ENCODE data around the gene SNX21.
"Not testable (repeated sequence)": the region's sequence is repeated elsewhere in the genome, so short reads cannot be mapped to it uniquely, and the experiment has no call there.

SNX21 gene

GRCh38 chr20:45833030-45833882 is at the start of gene SNX21:
SNX21 (plus strand) TSS chr20:45833799; CDS start chr20:45833920, 121 bp downstream.
- peak; percentile 50 for DNase-seq

- DNase-seq: no peak
These were observed 45.2 kb upstream of the SNX21 start for GRCh38 chr20:45788351-45788750.

DNA sequence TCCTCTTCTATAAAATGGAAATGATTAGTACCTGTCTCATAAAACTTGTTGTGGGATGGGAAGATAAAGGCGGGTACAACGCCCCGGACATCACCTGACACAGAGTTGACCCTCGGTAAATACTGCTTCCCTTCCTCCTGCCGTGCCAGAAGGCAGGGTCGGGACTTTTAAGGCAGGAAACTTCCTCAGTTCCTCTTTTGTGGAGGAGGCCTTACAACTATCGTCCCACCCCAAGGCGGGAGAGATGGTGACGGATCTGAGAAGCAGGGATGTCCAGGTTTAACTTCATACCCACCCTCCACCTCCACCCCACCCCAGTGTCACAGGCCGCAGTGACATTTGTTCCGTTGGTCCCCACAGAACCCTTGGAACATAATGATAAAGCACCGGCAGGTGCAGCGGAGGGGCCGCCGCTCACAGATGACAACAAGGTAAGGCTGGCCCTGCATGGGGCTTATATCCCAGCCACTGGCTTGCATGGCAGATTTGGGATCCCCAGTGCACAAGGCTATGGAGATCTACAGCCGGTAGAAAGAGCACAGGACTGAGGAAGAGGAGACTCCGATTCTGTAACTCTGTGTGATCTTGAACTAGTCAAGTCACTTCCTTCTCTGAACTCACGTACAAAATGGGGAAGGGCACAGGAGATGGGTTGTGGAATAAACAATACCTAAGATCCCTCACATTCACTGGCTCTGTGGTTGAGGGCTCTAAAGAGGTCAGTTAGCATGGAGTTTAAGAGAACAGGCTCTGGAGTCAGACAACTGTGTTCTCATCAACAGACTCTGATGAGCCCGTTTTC is 41.1 kb upstream of the SNX21 start:
- no peak for DNase-seq

GRCh38 chr20:45796337-45797065 is 37.1 kb upstream of the SNX21 start:
- no peak for DNase-seq

DNA sequence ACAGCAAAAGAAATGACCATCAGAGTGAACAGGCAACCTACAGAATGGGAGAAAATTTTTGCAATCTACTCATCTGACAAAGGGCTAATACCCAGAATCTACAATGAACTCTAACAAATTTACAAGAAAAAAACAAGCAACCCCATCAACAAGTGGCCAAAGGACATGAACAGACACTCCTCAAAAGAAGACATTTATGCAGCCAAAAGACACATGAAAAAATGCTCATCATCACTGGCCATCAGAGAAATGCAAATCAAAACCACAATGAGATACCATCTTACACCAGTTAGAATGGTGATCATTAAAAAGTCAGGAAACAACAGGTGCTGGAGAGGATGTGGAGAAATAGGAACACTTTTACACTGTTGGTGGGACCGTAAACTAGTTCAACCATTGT is 36.1 kb upstream of the SNX21 start:
- not testable (repeated sequence) for DNase-seq

DNA sequence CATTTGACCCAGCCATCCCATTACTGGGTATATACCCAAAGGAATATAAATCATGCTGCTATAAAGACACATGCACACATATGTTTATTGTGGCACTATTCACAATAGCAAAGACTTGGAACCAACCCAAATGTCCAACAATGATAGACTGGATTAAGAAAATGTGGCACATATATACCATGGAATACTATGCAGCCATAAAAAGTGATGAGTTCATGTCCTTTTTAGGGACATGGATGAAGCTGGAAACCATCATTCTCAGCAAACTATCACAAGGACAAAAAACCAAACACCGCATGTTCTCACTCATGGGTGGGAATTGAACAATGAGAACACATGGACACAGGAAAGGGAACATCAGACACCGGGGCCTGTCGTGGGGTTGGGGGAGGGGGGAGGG is 35.6 kb upstream of the SNX21 start:
- not testable (repeated sequence) for DNase-seq

GRCh38 chr20:45798935-45799642 is 34.5 kb upstream of the SNX21 start:
- peak; percentile 77 for DNase-seq

- no peak for DNase-seq
These were observed 31.7 kb upstream of the SNX21 start for GRCh38 chr20:45801851-45802250.

DNA sequence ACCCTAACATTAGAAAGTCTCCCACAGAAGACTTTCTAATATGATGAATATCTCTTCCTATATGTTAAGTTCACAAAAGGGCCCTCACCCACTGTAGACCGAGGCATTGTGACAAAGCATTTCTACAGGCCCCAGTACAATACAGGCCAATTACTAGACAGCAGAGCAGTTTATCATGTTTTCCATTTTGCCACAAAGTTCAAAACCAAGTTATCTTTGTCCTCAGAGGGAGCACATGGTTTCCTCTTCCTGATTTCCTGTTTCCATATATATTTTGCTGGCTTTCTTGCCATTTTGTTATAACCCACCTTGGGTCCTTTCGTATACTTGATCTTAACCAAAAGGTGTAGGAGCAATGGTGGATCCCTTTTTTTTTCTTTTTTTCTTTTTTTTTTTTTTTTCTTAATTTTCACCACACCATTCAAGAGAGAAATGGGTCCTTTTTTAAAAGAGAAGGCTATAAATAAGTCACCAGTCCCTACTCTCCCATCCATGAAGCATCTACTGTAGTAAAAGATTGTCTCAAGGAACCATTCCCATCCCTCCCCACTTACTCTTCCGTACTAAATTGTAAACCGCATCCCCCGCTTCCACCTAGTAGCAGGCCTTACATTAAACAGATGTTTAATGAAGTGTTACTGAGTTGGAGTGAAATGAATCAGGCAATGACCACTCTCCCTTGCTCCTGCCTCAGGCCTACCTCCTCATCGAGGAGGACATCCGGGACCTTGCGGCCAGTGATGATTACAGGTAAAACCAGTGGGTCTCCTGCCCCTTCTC is 23.2 kb upstream of the SNX21 start:
- no peak for DNase-seq

DNA sequence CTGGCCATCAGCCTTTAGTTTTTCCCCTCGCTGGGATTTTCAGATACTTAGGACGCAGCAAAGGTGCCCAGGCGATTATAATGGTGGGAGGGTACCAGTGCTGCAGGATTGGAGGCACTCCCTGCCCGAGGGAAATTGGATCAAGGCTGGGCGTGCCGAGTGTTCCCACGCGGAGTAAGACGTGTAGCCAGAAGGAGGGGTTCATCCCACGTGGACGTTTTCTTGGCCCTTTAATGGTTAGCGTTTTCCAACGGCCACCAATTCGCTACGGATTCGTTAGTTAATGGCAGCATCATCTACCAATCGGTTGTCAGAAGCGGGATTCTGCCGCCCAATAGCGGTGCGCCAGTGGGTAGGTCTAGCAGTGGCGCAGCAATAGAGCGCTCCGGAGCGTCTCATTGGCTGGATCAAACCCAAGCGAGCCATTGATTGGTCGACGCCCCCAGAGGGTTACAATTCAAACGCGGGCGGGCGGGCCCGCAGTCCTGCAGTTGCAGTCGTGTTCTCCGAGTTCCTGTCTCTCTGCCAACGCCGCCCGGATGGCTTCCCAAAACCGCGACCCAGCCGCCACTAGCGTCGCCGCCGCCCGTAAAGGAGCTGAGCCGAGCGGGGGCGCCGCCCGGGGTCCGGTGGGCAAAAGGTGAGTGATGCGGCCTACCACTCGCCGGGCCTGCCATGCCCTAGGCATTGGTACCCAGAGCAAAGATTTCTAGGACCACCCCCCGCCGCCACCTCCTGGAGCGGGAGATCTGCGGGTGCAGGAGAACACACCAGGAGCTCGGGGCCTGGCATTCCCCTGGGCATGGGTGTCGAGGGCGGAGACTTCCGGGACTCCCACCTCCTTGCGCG is 21.2 kb upstream of the SNX21 start, which contains the start of gene UBE2C:
TSS of gene UBE2C (plus strand) at position 488 of the 849 bp plus-strand sequence. CDS start at position 540, 52 bp downstream.
- DNase-seq: peak; percentile 98

DNA sequence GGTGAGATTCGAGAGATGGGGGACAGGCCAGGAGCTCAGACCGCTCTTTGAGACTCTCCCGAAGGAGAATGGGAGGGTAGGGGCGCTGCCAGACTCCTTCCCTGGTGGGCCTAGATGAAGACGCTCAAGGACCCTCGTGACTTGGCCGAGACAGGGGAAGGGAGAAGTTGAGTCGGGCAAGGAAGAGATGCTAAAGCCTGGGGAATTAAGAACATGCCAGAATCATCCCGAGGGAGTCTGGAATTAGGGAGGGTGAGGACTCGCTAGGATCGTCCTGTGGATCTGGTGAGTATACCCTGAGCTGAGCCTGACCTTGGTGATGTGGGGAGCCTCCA is 20.6 kb upstream of the SNX21 start:
- no peak for DNase-seq

GRCh38 chr20:45813489-45813888 is 20.1 kb upstream of the SNX21 start:
- no peak for DNase-seq

DNA sequence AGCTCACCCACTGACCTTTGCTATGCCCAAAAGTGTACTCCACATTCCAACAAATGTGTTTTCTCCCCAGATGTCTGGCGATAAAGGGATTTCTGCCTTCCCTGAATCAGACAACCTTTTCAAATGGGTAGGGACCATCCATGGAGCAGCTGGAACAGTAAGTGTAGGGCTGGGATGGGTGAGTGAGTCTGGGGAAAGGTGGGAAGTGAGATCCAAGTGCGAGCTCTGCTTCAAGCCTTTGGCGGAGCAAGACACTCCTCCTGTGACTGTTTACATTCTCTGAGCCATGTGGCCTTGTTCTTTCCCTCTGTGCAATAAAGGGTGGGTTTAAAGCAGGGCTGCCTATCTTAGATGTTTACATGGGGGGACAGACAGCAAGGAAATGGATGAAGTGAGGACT is 19.3 kb upstream of the SNX21 start:
- DNase-seq: no peak

- no peak for DNase-seq
These were observed 16.6 kb upstream of the SNX21 start for GRCh38 chr20:45816951-45817350.

DNA sequence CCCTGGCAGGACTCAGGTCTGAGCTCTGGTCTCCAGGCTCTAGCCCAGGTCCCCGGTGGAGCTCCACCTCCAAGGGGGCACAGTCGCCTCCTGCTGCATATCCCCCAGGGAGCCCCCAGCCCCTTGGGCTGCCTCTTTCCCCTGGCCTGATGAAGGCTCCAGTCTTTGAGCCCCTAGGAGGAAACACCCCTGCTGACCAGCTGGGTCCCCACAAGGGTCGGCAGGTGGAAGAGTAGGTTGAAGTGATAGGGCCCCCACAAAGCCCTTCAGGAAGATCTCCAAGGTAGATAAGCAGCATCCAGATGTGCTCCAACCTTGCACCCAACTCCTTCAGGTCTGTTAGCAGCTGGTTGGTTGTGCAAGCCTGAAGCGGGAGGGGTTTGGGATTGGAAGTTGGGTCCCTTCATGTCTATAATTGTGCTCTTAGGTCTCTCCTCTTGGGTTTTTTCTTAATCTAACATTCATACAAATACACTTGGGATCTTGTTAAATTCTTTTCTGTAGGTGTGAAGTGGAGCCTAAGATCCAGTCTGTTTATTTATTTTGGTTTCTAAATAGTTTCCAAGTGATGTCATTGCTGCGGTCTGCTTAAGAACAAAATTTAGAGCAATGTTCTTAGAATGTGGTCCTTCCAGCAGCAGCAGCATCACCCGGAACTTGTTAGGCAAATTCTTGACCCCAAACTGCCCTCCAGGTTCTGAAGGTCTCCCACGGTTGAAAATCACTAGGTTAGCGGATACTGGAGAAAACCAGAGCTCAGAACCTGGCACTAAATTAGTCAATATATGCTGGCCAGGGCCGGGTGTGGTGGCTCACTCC is 16.0 kb upstream of the SNX21 start:
- no peak for DNase-seq

- no peak for DNase-seq
These were observed 15.4 kb upstream of the SNX21 start for GRCh38 chr20:45818239-45818638.

- DNase-seq: no peak
These were observed 14.1 kb upstream of the SNX21 start for GRCh38 chr20:45819466-45819865.

GRCh38 chr20:45821947-45822346 is 11.7 kb upstream of the SNX21 start:
- DNase-seq: no peak

- peak; percentile 47 for DNase-seq
These were observed 10.7 kb upstream of the SNX21 start for GRCh38 chr20:45822857-45823256.

All from NCI-H510A treated with DMSO at 0.1 percent for 48 hours (cell line).